LHCN-M2 (cell line): Measurements from ENCODE around the gene SYT13. TPM values are rescaled to one million over a fixed set of nuclear protein-coding genes. Genes with fewer than 3 reads are reported as not detected.

Experiments used
- DNase-seq: peaks from one replicate; pipeline ENCODE4 v3.0.0-alpha.2; 2012; ENCODE audit warnings: low read depth
- total RNA-seq: library from RNA; depleted of rRNA; stranded (reverse); fragments of >200 nt; gene quantifications from 2 replicates; pipeline ENCODE4 v1.2.3, GENCODE V29; 2014

The SYT13 gene
- total RNA-seq, 1 experiment from 2014 or later, result not detected

- DNase-seq, result no peak
These were observed 66.7 kb downstream of the SYT13 start for GRCh38 chr11:45219411-45219810.

GRCh38 chr11:45218705-45219104 lies 67.4 kb downstream of the SYT13 start:
- no peak for DNase-seq

GRCh38 chr11:45217991-45218390 lies 68.2 kb downstream of the SYT13 start:
- DNase-seq, result no peak

- DNase-seq, result no peak
These were observed 69.2 kb downstream of the SYT13 start for GRCh38 chr11:45216901-45217300.

GRCh38 chr11:45216031-45216430 lies 70.1 kb downstream of the SYT13 start:
- no peak for DNase-seq

- no peak for DNase-seq
These were observed 70.9 kb downstream of the SYT13 start for GRCh38 chr11:45215098-45215865.

GRCh38 chr11:45213717-45214116 lies 72.4 kb downstream of the SYT13 start:
- DNase-seq, result no peak

GRCh38 chr11:45213316-45213665 lies 72.8 kb downstream of the SYT13 start:
- DNase-seq, result no peak

- no peak for DNase-seq
These were observed 73.4 kb downstream of the SYT13 start for GRCh38 chr11:45212566-45213315.

GRCh38 chr11:45211732-45212131 lies 74.4 kb downstream of the SYT13 start:
- no peak for DNase-seq

- DNase-seq, result no peak
These were observed 75.3 kb downstream of the SYT13 start for GRCh38 chr11:45210846-45211245.

- no peak for DNase-seq
These were observed 76.0 kb downstream of the SYT13 start for GRCh38 chr11:45209891-45210699.

- no peak for DNase-seq
These were observed 76.9 kb downstream of the SYT13 start for GRCh38 chr11:45209000-45209879.

- no peak for DNase-seq
These were observed 78.0 kb downstream of the SYT13 start for GRCh38 chr11:45208135-45208534.

- DNase-seq, result no peak
These were observed 80.2 kb downstream of the SYT13 start for GRCh38 chr11:45205978-45206377.

GRCh38 chr11:45204761-45205160 lies 81.4 kb downstream of the SYT13 start:
- DNase-seq, result no peak

- no peak for DNase-seq
These were observed 92.4 kb downstream of the SYT13 start for GRCh38 chr11:45193695-45194094.
